HG03196 (cell line): ENCODE data around the gene PGLYRP1.

Experiments
- ATAC-seq: cut with Tn5 transposase; IDR thresholded peaks from one replicate; pipeline ENCODE4 v1.9.1; 2021; ENCODE audit not compliant: unreplicated experiment

Gene PGLYRP1

GRCh38 chr19:46022431-46023310 lies at the start of gene PGLYRP1:
PGLYRP1 (minus strand) TSS chr19:46023053; CDS start chr19:46023021, 32 bp downstream.
- no peak for ATAC-seq

DNA sequence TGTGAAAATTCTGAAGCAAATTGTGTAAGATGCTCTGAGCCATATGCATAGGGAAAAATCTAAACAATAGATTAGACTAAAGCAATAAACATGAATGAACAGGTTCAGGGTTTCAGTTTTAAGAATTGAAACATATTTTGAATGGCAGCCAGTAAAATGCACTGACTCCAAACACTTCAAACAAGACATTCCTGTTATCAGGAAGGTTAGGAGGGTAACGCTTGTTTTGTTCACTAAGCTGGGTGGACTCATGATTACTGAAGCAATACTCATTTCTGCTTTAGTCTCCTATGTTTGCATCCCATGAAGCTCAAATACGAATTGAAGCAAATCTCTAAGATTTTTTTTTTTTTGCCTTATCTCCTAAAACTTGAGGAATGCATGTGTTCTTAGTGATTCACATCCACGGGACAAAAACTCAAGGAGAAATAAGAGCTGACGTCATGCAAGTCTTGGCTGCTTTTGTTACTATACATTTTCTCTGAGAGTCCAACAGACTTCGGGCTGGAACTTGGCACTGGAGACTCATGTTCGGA lies 47.0 kb upstream of the PGLYRP1 start:
- ATAC-seq = no peak

DNA sequence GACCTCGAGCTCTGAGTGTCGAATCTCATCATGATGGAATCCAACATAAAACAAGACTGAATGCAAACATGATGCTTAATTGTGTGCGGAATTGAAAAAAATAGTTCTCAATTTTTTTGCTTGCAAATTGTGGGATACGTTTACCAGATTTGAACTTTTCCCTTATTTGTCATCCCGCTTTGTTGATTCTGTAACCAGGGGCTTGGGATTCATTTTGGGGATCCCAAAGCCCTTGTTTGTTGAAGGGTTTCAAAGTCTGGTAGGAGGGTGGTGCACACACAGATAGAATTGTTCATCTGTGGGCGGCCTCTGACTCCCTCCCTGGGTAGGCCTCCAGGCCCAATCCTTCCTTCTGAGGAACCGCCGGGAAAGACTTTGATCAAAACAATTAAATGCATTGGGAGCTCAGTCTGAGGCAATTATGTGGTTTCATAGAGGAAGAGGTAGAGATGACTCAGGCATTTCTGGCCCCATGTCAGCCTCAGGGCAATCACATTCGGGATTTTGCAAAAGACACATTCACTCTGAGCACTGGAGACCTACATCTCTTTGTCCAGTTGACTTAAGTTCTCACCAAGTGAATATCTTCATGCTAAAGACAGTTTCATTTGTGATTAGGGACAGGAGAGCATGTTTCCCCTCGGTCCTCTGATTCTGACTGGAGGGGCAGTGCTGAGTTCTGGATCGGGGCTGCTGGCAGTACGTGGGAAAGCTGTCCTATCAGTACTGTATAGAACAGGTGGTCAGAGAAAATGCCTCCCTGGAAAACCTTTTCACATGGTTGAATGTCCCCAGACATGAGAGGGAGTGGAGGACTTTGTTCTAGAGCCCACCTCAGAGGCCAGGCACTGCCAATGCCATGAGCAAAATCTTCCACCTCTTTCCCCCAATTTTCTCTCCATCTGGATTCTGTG lies 45.7 kb upstream of the PGLYRP1 start:
- ATAC-seq = no peak

- no peak for ATAC-seq
Measured at GRCh38 chr19:46067691-46068090, 44.8 kb upstream of the PGLYRP1 start.

DNA sequence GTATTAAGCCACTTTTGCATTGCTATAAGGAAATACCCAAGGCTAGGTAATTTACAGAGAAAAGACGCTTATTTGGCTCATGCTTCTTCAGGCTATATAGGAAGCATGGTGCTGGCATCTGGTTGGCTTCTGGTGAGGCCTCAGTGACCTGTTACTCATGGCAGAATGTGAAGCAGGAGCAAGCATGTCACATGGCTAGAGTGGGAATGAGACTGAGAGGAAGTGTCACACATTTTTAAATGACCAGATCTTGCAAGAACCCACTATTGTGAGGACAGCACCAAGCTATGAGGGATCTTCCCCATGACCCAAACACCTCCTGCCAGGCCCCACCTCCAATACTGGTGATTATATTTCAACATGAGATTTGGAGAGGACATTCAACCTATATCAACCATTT lies 43.6 kb upstream of the PGLYRP1 start:
- ATAC-seq = no peak

- no peak for ATAC-seq
Measured at GRCh38 chr19:46065486-46066071, 42.7 kb upstream of the PGLYRP1 start.

GRCh38 chr19:46063201-46063600 lies 40.3 kb upstream of the PGLYRP1 start:
- no peak for ATAC-seq

GRCh38 chr19:46060012-46060411 lies 37.2 kb upstream of the PGLYRP1 start:
- no peak for ATAC-seq

- ATAC-seq = no peak
Measured at GRCh38 chr19:46058778-46059177, 35.9 kb upstream of the PGLYRP1 start.

- ATAC-seq = no peak
Measured at GRCh38 chr19:46056536-46056935, 33.7 kb upstream of the PGLYRP1 start.

GRCh38 chr19:46052896-46053295 lies 30.0 kb upstream of the PGLYRP1 start:
- ATAC-seq = no peak

- no peak for ATAC-seq
Measured at GRCh38 chr19:46049597-46049996, 26.7 kb upstream of the PGLYRP1 start.

GRCh38 chr19:46043519-46043918 lies 20.7 kb upstream of the PGLYRP1 start:
- no peak for ATAC-seq

DNA sequence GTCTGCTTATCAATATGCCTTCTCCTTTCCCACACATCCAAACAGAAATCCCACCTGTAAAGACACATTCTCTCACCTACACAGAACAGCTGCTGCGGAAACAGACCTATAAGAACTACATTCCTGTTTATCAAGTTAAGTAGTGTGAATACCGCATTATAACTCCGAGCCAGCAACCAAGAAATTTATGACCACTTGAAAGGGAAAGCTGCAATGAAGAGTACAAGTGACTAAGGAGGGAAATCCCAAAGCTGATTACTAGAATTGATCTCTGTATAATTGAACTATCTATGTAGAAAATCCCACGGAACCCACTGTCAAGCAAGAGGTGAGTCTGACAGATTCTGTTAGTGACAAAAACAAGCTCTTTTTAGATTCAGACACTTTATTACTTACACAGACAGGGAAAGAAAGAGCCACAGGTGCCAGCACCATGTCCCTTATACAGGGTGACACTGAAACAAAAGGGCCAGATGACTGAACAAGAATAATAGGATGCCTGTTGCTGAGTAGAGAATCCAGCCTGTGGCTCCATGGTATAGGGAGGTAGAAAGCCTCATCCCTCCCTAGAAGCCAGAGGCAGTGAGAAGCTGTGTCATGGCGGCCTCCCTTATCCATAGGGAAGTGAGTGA lies 19.5 kb upstream of the PGLYRP1 start:
- ATAC-seq = no peak

- no peak for ATAC-seq
Measured at GRCh38 chr19:46040952-46041500, 18.2 kb upstream of the PGLYRP1 start, which contains the start of gene IGFL4. IGFL4 (minus strand) TSS chr19:46041002; CDS start chr19:46040962, 40 bp downstream.

DNA sequence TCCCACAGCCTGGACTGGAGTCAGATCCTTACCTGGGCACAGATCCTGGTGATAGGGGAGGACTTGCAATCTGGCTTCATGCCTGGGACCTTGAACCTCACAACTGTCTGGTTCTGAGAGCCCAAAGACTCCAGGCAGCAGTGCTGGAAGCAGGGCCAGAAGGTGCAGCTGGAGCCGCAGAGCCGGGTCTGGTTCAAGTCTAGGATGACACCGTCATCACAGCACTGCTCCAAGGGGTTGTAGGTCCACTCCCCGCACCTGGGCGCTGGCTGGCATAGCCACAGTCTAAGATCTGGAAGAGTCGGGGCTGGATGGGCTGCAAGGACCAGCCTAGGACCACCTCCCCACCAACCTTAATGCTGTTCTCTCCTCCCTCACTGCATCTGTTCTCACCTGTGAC lies 17.3 kb upstream of the PGLYRP1 start:
- no peak for ATAC-seq

DNA sequence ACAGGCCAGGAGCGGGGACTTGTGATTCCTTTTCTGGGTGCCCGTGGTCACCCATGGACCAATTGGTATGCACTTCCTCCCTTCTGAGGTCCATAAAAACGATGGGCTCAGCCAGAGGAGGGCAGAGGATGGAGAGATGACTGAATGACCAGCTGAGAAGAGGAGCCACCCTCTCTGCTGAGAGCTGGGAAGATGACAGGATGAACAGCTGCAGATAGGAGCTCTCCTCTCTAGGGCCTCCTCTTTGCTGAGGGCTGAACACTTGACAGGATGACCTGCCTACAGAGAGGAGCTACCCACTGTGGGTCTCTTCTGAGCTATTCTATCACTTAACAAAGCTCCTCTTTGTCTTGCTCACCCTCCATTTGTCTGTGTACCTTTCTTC lies 13.9 kb upstream of the PGLYRP1 start:
- ATAC-seq = no peak

DNA sequence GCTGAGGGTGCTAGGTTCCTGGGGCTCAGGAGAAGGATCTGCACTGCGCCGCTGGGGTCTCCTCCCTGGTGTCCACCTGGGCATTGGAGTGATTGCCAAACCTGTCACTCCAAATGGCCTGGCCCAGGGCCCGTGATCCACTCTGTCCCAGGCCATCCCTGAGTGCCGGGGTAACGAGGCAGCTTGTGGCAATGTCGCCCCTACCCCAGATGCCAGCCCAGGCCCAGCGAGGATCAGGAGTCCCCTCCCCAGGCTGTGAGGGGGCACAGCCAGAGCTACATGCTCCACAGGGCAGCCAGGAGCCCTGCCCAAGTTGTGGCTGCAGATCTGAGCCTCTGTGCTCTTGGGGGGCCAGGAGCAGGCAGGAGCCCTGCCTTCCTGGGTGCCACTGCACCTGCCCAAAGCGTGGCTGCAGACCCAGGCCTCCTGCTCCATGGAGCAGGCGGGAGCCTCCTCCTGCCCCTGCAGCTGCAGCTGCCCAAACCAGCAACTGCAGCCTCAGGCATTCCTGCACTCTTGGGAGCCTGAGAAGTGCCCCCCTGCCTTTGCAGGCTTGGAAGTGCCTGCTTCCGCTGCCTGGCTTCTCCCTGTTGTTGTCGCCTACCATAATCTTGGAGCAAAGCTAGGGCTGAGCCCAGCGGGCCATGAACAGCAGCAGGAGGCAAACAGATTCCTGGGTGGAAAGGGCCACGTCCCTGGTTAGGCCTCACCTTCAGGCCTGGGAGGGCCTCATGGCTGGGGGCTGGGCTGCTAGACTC lies 13.3 kb upstream of the PGLYRP1 start:
- ATAC-seq = no peak

DNA sequence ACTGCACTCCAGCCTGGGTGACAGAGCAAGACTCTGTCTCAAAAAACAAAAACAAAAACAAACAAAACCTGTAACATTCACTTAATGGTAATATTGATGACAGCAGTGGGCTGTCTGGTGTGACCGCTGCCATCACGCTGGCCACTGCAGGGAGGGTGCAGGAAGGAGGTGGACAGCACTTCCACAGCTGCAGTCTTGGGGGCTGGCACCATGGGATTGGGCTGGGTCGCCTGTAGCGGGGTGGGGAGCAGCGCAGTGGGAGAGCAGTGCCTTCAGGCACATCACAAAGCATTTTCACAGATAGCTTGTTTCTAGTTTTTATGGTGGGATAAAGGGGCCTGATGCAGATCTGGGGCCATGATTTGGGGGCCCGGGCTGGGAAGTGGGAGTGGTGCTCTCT lies 12.7 kb upstream of the PGLYRP1 start:
- no peak for ATAC-seq

GRCh38 chr19:46033401-46033800 lies 10.5 kb upstream of the PGLYRP1 start:
- no peak for ATAC-seq
